Testis (tissue), 2 donors: ENCODE results near the gene MDGA2.

ENCODE experiments used
- POLR2A ChIP-seq: fragments of 450-650 bp; IDR thresholded peaks from one replicate; pipeline ENCODE4 v1.6.1; 2017; ENCODE audit warnings: antibody characterized with exemption, mild to moderate bottlenecking, moderate library complexity
- TF ChIP-seq, protein P1 (sequence below), 3 experiments: fragments of 450-650 bp in 2 of 3; fragments of 200-600 bp in 1 of 3; sonication (generic) in 1 of 3; IDR thresholded peaks; one replicate each; pipeline ENCODE4 v1.5.1; 2016 to 2019; ENCODE audit warnings: antibody characterized with exemption in 3 of 3, mild to moderate bottlenecking in 2 of 3, moderate library complexity in 1 of 3

DNA sequence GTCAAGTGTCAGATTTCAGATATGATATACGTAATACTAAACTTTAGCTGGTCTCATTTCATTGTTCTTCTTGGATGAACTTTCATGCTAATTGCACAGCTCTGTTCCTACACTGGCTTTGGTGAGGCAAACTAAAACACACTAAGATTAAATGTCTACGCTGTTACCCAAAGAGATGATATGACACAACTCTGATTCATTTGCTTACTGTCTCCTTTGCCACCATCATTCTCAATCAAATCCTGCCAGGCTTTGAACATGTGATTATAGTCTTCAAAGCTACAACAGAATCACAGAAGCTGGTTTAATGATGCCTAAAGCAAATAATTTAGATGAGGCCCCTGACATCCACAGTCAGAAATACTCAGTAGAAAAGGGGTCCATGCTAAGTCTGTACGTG, 37.7 kb downstream of the MDGA2 start:
- TF ChIP-seq, protein P1, sequence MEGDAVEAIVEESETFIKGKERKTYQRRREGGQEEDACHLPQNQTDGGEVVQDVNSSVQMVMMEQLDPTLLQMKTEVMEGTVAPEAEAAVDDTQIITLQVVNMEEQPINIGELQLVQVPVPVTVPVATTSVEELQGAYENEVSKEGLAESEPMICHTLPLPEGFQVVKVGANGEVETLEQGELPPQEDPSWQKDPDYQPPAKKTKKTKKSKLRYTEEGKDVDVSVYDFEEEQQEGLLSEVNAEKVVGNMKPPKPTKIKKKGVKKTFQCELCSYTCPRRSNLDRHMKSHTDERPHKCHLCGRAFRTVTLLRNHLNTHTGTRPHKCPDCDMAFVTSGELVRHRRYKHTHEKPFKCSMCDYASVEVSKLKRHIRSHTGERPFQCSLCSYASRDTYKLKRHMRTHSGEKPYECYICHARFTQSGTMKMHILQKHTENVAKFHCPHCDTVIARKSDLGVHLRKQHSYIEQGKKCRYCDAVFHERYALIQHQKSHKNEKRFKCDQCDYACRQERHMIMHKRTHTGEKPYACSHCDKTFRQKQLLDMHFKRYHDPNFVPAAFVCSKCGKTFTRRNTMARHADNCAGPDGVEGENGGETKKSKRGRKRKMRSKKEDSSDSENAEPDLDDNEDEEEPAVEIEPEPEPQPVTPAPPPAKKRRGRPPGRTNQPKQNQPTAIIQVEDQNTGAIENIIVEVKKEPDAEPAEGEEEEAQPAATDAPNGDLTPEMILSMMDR (IDR thresholded peaks at IDR 0.05): no peak
- no peak for TF ChIP-seq POLR2A
